Chondrocyte (in vitro differentiated cells): Measurements from ENCODE around the gene DRAP1. TPM values are rescaled to one million over a fixed set of nuclear protein-coding genes. Genes with fewer than 3 reads are reported as not detected.

Experiments used
- DNase-seq: peaks from one replicate; pipeline ENCODE4 v3.0.0; 2021; ENCODE audit warnings: mixed read lengths, low spot score
- H3K27ac Mint-ChIP-seq: one replicate; pipeline ENCODE4 v1.8.0; 2021; ENCODE audit warnings: mild to moderate bottlenecking, moderate library complexity, mixed read lengths; ENCODE audit not compliant: unreplicated experiment
- H3K27me3 Mint-ChIP-seq: 2 replicates; pipeline ENCODE4 v1.8.0; 2021; ENCODE audit warnings: low read depth, mixed read lengths
- H3K36me3 Mint-ChIP-seq: 2 replicates; pipeline ENCODE4 v1.8.0; 2021; ENCODE audit warnings: low read depth, mixed read lengths
- H3K4me1 Mint-ChIP-seq: 2 replicates; pipeline ENCODE4 v1.8.0; 2021; ENCODE audit warnings: low read depth, mild to moderate bottlenecking, mixed read lengths
- H3K4me3 Mint-ChIP-seq: one replicate; pipeline ENCODE4 v1.8.0; 2021; ENCODE audit warnings: mild to moderate bottlenecking, moderate library complexity, mixed read lengths; ENCODE audit not compliant: unreplicated experiment
- H3K9me3 Mint-ChIP-seq: 2 replicates; pipeline ENCODE4 v1.8.0; 2021; ENCODE audit warnings: low read depth, mixed read lengths
- CTCF ChIP-seq: fragments of 200-600 bp; sonication (generic); IDR thresholded peaks from 2 replicates; pipeline ENCODE4 v1.5.0; 2021; ENCODE audit warnings: antibody characterized with exemption, mild to moderate bottlenecking, moderate library complexity
- total RNA-seq: library from RNA; stranded (reverse); gene quantifications from 3 replicates; pipeline ENCODE4 v1.2.1, GENCODE V29; 2021

DRAP1 gene
- total RNA-seq, 1 donor from 2014 or later: 111 TPM

- no peak for DNase-seq
- no peak overlapping the region for H3K4me3 Mint-ChIP-seq
- H3K27me3 Mint-ChIP-seq: no peaks in the 10 kb centered on the region
- no peak for TF ChIP-seq CTCF
- H3K36me3 Mint-ChIP-seq: peaks cover 20% of the 10 kb centered on the region
- H3K27ac Mint-ChIP-seq: peak overlapping the region; percentile 54
- no peaks in the 10 kb centered on the region for H3K9me3 Mint-ChIP-seq
- H3K4me1 Mint-ChIP-seq: peaks cover 32% of the 10 kb centered on the region
These were observed 35.2 kb upstream of the DRAP1 start for GRCh38 chr11:65883786-65884715.

GRCh38 chr11:65884716-65885092 lies 34.5 kb upstream of the DRAP1 start:
- no peak for DNase-seq
- peaks cover 20% of the 10 kb centered on the region for H3K36me3 Mint-ChIP-seq
- peaks cover 39% of the 10 kb centered on the region for H3K4me1 Mint-ChIP-seq
- peak overlapping the region; percentile 54 for H3K27ac Mint-ChIP-seq
- H3K4me3 Mint-ChIP-seq: no peak overlapping the region
- peak; percentile 100 for TF ChIP-seq CTCF
- H3K9me3 Mint-ChIP-seq: no peaks in the 10 kb centered on the region
- H3K27me3 Mint-ChIP-seq: no peaks in the 10 kb centered on the region

- Mint-ChIP-seq H3K27ac (no peak overlapping the region), H3K9me3 (no peaks in the 10 kb centered on the region), H3K4me1 (peaks cover 44% of the 10 kb centered on the region), H3K36me3 (peaks cover 20% of the 10 kb centered on the region), H3K27me3 (no peaks in the 10 kb centered on the region), H3K4me3 (no peak overlapping the region)
- TF ChIP-seq CTCF: no peak
- DNase-seq: no peak
These were observed 34.0 kb upstream of the DRAP1 start for GRCh38 chr11:65885231-65885630.

- Mint-ChIP-seq H3K4me1 (peaks cover 46% of the 10 kb centered on the region), H3K9me3 (no peaks in the 10 kb centered on the region), H3K27ac (no peak overlapping the region), H3K4me3 (no peak overlapping the region), H3K27me3 (no peaks in the 10 kb centered on the region), H3K36me3 (peaks cover 20% of the 10 kb centered on the region)
- no peak for DNase-seq
- TF ChIP-seq CTCF: no peak
These were observed 33.3 kb upstream of the DRAP1 start for GRCh38 chr11:65885808-65886536.
